HepG2 (cell line): Measurements from ENCODE around the gene PRKAR1B. TPM values are rescaled to one million over a fixed set of nuclear protein-coding genes. Genes with fewer than 3 reads are reported as not detected.

ENCODE experiments used
- AGO2 ChIP-seq: fragments of 200-400 bp; formaldehyde crosslinking; optimal IDR thresholded peaks from 2 replicates; pipeline ENCODE3; 2017; ENCODE audit warnings: mild to moderate bottlenecking, low read depth, low read length, moderate library complexity
- FOXK2 ChIP-seq: fragments of 450-650 bp; IDR thresholded peaks from 2 replicates; pipeline ENCODE4 v1.6.1; 2016
- JUNB ChIP-seq: sonication (generic); formaldehyde crosslinking; IDR thresholded peaks from 2 replicates; pipeline ENCODE4 v1.8.0; 2022; ENCODE audit warnings: missing genetic modification reagents, mild to moderate bottlenecking, borderline replicate concordance
- KAT2B ChIP-seq: fragments of 150-350 bp; IDR thresholded peaks from 2 replicates; pipeline ENCODE4 v1.6.1; 2014; ENCODE audit warnings: low read depth, low read length, borderline replicate concordance
- NCOA5 ChIP-seq: sonication (generic); formaldehyde crosslinking; IDR thresholded peaks from 2 replicates; pipeline ENCODE4 v1.4.0; 2020; ENCODE audit warnings: missing genetic modification reagents
- NFYC ChIP-seq: IDR thresholded peaks from 2 replicates; pipeline ENCODE4 v1.6.1; 2016; ENCODE audit warnings: missing genetic modification reagents, missing compliant biosample characterization
- NR2F1 ChIP-seq, 2 experiments: fragments of 450-650 bp in 1 of 2; formaldehyde crosslinking in 1 of 2; IDR thresholded peaks; 2 replicates each; pipeline versions ENCODE4 v1.5.0 to v1.6.1; 2016 to 2020; ENCODE audit warnings: mild to moderate bottlenecking in 1 of 2, missing compliant biosample characterization in 1 of 2, missing genetic modification reagents in 1 of 2, moderate library complexity in 1 of 2
- ZNF296 ChIP-seq: sonication (generic); formaldehyde crosslinking; conservative IDR thresholded peaks from 2 replicates; pipeline ENCODE4 v1.5.0; 2020; ENCODE audit warnings: mild to moderate bottlenecking, missing genetic modification reagents
- ZNF329 ChIP-seq: sonication (generic); formaldehyde crosslinking; IDR thresholded peaks from 2 replicates; pipeline ENCODE4 v1.9.0; 2021; ENCODE audit warnings: low read depth, mild to moderate bottlenecking, missing genetic modification reagents
- ZNF570 ChIP-seq: sonication (generic); formaldehyde crosslinking; IDR thresholded peaks from 2 replicates; pipeline ENCODE4 v1.4.0; 2020; ENCODE audit warnings: mild to moderate bottlenecking, missing genetic modification reagents, borderline replicate concordance
- ZSCAN12 ChIP-seq: sonication (generic); formaldehyde crosslinking; IDR thresholded peaks from 2 replicates; pipeline ENCODE4 v1.9.0; 2021; ENCODE audit warnings: mild to moderate bottlenecking, missing genetic modification reagents
- polyA plus RNA-seq, 8 experiments: library from polyadenylated mRNA; depleted of rRNA in 3 of 8; stranded (reverse) in 7 of 8; unstranded in 1 of 8; fragments of >200 nt; fragmentation: Illumina TruSeq in 4 of 8; extraction: Trizol in 4 of 8; gene quantifications; 2 replicates each; pipeline versions ENCODE4 v1.2.1 to v1.2.3, GENCODE V29; 2011 to 2016; ENCODE audit warnings: low read depth in 4 of 8, missing spikeins in 1 of 8, mixed read lengths in 1 of 8; ENCODE audit not compliant: insufficient read depth in 1 of 8
- total RNA-seq, 5 experiments: library from RNA; depleted of rRNA; stranded (reverse); fragments of >200 nt; fragmentation: Illumina TruSeq; extraction: Trizol; gene quantifications; 2 replicates each; pipeline ENCODE4 v1.2.3, GENCODE V29; 2016; ENCODE audit warnings: low read depth in 1 of 5
- TF ChIP-seq, protein P1 (sequence below): sonication (generic); formaldehyde crosslinking; IDR thresholded peaks from 2 replicates; pipeline ENCODE4 v1.8.0; 2022; ENCODE audit warnings: mild to moderate bottlenecking, missing genetic modification reagents, moderate library complexity
- TF ChIP-seq, protein P2 (sequence below): sonication (generic); formaldehyde crosslinking; IDR thresholded peaks from 2 replicates; pipeline ENCODE4 v1.4.0; 2020; ENCODE audit warnings: mild to moderate bottlenecking, missing genetic modification reagents, borderline replicate concordance
- TF ChIP-seq, protein P3 (sequence below): sonication (generic); formaldehyde crosslinking; IDR thresholded peaks from 2 replicates; pipeline ENCODE4 v1.5.1; 2020; ENCODE audit warnings: mild to moderate bottlenecking, missing genetic modification reagents, moderate library complexity
- TF ChIP-seq, protein P4 (sequence below): sonication (generic); formaldehyde crosslinking; conservative IDR thresholded peaks from 2 replicates; pipeline ENCODE4 v1.8.0; 2022; ENCODE audit warnings: low read depth, missing genetic modification reagents
- TF ChIP-seq, protein P5 (sequence below): sonication (generic); formaldehyde crosslinking; IDR thresholded peaks from 2 replicates; pipeline ENCODE4 v1.4.0; 2020; ENCODE audit warnings: missing genetic modification reagents

Gene PRKAR1B
- total and polyA plus RNA-seq, 2 of the 13 experiments (the other 11 are each of a cell fraction or from before 2014, with no cell fraction given) = 7.9 to 28.2 TPM

DNA sequence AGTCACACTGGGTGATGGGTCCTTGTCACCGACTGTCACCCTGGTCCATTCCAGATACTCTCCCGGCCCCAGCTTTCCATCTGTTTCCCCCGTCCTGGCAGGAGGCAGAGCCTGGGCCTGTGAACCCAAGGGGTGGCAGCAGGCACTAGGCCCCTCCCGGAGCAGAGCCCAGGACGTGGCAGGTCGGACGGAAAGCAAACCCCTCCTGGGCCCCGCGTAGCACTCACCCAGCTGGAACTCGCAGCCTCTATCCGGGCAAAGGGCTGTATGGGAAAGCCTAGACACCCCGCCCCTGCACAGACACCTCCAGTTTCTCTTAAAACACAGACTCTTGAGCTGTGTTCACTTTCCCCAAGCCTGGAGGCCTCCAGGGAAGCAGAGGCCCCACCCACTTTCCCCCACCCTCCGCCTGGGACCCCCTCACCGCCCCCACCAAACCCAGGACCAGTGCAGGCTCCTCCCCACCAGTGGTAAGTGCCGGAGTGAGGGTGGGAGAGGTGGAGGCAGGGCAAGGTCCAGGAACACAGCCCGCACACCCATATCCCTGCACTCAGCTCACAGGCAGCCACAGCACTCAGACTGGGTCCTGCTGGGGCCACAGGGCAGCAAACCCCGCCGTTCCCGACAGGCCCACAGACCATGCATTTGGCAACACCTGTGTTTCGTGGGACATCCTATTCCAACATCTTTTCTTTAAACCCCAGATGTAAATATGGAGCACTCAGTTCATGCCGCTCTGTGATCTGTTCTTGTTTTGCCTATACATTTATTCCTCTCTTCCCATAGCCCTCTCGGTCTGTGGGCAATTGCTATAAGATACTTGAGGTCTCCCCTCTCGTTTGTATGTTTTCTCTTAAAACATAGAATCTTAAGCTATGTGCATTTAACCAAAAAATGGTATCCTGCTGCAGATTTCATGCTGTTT, 109.2 kb downstream of the PRKAR1B start (continued):
- TF ChIP-seq AGO2 = no peak
- no peak for TF ChIP-seq NFYC (CRISPR knock-in tag)
- TF ChIP-seq NR2F1 (CRISPR knock-in tag; IDR thresholded peaks at IDR 0.05) = no peak
- TF ChIP-seq, protein P1, sequence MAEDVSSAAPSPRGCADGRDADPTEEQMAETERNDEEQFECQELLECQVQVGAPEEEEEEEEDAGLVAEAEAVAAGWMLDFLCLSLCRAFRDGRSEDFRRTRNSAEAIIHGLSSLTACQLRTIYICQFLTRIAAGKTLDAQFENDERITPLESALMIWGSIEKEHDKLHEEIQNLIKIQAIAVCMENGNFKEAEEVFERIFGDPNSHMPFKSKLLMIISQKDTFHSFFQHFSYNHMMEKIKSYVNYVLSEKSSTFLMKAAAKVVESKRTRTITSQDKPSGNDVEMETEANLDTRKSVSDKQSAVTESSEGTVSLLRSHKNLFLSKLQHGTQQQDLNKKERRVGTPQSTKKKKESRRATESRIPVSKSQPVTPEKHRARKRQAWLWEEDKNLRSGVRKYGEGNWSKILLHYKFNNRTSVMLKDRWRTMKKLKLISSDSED = no peak
- TF ChIP-seq, protein P2, sequence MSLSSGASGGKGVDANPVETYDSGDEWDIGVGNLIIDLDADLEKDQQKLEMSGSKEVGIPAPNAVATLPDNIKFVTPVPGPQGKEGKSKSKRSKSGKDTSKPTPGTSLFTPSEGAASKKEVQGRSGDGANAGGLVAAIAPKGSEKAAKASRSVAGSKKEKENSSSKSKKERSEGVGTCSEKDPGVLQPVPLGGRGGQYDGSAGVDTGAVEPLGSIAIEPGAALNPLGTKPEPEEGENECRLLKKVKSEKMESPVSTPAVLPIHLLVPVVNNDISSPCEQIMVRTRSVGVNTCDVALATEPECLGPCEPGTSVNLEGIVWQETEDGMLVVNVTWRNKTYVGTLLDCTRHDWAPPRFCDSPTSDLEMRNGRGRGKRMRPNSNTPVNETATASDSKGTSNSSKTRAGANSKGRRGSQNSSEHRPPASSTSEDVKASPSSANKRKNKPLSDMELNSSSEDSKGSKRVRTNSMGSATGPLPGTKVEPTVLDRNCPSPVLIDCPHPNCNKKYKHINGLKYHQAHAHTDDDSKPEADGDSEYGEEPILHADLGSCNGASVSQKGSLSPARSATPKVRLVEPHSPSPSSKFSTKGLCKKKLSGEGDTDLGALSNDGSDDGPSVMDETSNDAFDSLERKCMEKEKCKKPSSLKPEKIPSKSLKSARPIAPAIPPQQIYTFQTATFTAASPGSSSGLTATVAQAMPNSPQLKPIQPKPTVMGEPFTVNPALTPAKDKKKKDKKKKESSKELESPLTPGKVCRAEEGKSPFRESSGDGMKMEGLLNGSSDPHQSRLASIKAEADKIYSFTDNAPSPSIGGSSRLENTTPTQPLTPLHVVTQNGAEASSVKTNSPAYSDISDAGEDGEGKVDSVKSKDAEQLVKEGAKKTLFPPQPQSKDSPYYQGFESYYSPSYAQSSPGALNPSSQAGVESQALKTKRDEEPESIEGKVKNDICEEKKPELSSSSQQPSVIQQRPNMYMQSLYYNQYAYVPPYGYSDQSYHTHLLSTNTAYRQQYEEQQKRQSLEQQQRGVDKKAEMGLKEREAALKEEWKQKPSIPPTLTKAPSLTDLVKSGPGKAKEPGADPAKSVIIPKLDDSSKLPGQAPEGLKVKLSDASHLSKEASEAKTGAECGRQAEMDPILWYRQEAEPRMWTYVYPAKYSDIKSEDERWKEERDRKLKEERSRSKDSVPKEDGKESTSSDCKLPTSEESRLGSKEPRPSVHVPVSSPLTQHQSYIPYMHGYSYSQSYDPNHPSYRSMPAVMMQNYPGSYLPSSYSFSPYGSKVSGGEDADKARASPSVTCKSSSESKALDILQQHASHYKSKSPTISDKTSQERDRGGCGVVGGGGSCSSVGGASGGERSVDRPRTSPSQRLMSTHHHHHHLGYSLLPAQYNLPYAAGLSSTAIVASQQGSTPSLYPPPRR (CRISPR knock-in tag) = peak; percentile 13; the same call in 1 of the 2 replicates
- TF ChIP-seq, protein P3, sequence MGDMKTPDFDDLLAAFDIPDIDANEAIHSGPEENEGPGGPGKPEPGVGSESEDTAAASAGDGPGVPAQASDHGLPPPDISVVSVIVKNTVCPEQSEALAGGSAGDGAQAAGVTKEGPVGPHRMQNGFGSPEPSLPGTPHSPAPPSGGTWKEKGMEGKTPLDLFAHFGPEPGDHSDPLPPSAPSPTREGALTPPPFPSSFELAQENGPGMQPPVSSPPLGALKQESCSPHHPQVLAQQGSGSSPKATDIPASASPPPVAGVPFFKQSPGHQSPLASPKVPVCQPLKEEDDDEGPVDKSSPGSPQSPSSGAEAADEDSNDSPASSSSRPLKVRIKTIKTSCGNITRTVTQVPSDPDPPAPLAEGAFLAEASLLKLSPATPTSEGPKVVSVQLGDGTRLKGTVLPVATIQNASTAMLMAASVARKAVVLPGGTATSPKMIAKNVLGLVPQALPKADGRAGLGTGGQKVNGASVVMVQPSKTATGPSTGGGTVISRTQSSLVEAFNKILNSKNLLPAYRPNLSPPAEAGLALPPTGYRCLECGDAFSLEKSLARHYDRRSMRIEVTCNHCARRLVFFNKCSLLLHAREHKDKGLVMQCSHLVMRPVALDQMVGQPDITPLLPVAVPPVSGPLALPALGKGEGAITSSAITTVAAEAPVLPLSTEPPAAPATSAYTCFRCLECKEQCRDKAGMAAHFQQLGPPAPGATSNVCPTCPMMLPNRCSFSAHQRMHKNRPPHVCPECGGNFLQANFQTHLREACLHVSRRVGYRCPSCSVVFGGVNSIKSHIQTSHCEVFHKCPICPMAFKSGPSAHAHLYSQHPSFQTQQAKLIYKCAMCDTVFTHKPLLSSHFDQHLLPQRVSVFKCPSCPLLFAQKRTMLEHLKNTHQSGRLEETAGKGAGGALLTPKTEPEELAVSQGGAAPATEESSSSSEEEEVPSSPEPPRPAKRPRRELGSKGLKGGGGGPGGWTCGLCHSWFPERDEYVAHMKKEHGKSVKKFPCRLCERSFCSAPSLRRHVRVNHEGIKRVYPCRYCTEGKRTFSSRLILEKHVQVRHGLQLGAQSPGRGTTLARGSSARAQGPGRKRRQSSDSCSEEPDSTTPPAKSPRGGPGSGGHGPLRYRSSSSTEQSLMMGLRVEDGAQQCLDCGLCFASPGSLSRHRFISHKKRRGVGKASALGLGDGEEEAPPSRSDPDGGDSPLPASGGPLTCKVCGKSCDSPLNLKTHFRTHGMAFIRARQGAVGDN (CRISPR knock-in tag) = peak; percentile 76
- no peak for TF ChIP-seq NCOA5 (CRISPR knock-in tag)
- TF ChIP-seq ZNF296 (CRISPR knock-in tag) = no peak
- TF ChIP-seq ZSCAN12 (CRISPR knock-in tag) = no peak
- no peak for TF ChIP-seq ZNF329 (CRISPR knock-in tag)
- TF ChIP-seq KAT2B = no peak
- TF ChIP-seq, protein P4, sequence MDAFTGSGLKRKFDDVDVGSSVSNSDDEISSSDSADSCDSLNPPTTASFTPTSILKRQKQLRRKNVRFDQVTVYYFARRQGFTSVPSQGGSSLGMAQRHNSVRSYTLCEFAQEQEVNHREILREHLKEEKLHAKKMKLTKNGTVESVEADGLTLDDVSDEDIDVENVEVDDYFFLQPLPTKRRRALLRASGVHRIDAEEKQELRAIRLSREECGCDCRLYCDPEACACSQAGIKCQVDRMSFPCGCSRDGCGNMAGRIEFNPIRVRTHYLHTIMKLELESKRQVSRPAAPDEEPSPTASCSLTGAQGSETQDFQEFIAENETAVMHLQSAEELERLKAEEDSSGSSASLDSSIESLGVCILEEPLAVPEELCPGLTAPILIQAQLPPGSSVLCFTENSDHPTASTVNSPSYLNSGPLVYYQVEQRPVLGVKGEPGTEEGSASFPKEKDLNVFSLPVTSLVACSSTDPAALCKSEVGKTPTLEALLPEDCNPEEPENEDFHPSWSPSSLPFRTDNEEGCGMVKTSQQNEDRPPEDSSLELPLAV = no peak
- TF ChIP-seq JUNB = no peak
- TF ChIP-seq ZNF570 (CRISPR knock-in tag) = no peak
- TF ChIP-seq, protein P5, sequence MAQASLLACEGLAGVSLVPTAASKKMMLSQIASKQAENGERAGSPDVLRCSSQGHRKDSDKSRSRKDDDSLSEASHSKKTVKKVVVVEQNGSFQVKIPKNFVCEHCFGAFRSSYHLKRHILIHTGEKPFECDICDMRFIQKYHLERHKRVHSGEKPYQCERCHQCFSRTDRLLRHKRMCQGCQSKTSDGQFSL (CRISPR knock-in tag) = no peak
- TF ChIP-seq FOXK2 = no peak
